UCSD-AML1 (cell line): Measurements from ENCODE around the gene RPP25L.
A peak's percentile ranks its signal among the peaks of the same experiment; 100 is the strongest.
"Not testable (repeated sequence)": the region's sequence is repeated elsewhere in the genome, so short reads cannot be mapped to it uniquely, and the experiment has no call there.

Experiments used
- DNase-seq: peaks from one replicate; lab custom pipeline; 2025; ENCODE audit not compliant: unreplicated experiment; lab: John Stamatoyannopoulos, UW

RPP25L gene

DNA sequence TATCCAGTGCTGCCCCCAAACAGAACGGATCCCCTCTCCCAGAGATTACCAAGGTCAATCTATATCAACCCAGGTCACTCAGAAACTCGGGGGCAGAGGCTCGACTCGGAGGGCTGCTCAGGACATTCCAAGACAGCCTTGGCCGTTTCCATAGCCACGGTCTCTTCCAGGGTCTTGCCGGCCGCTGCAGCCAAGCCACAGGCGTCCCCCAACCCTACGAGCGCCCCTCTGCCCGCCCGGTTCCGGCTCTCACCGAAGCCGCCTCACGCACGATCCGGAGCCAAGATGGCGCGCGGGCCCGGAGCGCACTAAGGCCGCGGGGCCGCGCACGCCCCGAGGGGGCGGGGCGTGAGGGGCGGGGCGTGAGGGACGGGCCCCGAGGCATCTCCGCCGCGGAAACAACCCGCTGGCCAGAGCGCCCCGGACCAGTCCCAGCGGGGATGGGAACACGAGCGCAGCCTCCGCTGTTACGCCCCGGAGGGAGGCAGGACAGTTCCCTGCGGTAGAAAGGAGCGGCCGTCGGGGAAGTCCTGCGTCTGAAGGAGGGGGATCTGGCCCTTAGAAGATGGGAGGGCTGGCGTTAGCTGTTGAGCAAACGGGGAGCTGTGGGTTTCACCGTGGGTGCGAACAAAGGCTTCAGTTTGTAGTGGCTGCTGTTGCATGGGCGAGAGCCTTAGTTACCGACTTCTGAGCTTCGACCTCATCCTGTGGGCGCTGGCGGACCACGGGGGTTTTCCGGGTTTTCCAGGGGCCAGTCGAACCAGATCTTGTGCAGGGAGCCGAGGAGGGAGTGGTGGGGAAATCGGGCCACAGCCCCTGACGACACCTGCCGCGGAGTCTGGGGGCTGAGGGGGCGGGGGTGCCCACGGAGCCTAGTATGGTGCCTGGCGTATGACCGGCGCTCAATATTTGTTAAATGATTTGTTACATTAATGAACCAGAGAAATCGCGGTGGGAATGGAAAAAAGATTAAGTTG lies at the start of gene RPP25L:
Gene RPP25L, minus strand, starts transcription at position 287 of the 977 bp plus-strand sequence. CDS start 801 bp downstream, outside the sequence.
- DNase-seq, result peak; percentile 92

DNA sequence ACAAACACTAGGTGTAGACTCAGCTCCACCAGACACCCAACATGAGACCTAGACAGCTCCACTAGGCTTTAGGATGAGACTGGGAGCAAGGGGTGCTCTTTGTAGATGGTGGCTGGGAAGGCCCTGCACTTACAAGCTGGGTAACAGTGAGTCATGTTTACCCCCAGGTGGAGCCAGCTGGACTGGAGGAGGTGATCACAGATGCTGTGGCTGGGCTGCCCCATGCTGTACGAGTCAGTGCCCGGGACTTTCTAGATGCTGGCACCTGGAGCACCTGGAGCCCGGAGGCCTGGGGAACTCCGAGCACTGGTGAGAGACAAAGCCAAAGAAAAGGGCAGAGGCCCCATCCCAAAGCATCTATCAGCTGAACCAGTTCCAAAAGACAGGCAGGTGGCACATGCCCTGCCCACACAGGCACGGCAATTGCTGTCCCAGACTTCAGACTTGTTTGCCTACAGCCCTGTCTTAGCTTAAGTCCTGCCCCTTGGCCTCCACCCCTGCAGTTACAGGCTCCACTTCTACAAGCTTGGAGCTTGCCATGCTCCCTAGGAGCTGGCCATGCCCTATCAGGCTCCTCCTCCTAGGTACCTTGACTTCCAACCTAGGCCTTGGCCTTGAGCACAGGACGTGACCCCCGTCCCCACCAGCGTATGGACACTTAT lies 47.8 kb upstream of the RPP25L start:
- DNase-seq, result no peak

GRCh38 chr9:34658461-34658860 lies 46.6 kb upstream of the RPP25L start:
- no peak for DNase-seq

DNA sequence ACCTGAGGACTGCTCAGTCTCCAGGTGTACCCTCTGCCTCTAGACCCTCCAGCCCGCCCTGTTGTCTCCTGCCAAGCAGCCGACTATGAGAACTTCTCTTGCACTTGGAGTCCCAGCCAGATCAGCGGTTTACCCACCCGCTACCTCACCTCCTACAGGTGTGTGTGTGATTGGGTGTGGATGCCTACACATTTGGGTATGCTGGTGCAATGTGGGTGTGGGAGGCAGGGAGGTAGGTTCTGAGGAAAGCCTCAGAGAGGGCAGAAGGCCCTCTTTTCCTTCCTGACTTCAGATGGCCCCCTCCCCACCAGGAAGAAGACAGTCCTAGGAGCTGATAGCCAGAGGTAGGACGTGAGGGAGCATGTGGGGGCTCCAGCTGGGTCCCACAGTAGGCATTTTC lies 45.1 kb upstream of the RPP25L start:
- no peak for DNase-seq

- DNase-seq, result no peak
Observed at GRCh38 chr9:34655394-34655793, 43.5 kb upstream of the RPP25L start.

GRCh38 chr9:34654323-34655051 lies 42.6 kb upstream of the RPP25L start:
- DNase-seq, result no peak

GRCh38 chr9:34653151-34654072 lies 41.5 kb upstream of the RPP25L start:
- peak; percentile 27 for DNase-seq

DNA sequence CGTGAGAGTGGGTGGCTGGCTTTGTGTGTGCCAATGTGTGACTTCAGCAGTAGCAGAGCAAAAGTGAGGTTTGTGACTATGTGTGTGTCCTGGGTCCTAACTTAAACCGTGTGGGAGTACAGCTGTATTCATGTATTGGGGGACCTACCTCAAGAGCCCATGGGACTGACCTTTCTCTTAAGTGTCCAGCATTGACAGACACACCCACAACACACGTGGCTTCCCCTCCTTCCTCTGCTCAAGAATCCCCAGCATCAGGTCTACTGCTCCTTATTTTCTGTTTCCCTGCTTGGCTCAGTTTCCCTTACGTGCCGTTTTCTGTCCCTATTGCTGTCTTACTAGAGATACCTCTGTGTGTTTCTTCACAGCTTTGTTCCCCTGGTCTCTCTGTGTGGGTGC lies 40.7 kb upstream of the RPP25L start:
- no peak for DNase-seq

- DNase-seq, result no peak
Observed at GRCh38 chr9:34651876-34652601, 40.1 kb upstream of the RPP25L start, which contains the start of gene IL11RA. TSS of gene IL11RA (plus strand) at chr9:34652185. CDS start at chr9:34655218, 3,033 bp downstream.

GRCh38 chr9:34651321-34651720 lies 39.4 kb upstream of the RPP25L start:
- DNase-seq, result no peak

DNA sequence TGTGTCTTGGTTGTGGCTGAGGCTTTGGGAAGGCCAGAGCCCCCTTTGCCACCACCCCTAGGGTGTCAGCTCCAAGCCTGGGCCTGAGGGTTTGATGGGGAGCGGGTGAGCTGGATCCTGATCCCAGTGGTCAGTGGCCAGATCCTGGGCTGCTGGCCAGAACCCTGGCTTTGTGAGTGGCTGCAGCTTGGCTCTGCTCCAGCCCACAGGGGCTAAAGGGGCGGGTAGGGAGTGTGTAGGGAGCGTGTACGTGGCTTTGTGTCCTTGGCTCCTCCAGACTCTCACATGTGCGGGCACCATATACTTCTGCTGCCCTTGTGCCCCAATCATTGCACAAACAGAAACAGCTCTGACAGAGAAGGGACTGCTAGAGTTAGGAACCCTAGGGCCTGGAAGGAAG lies 38.9 kb upstream of the RPP25L start:
- DNase-seq, result no peak

- no peak for DNase-seq
Observed at GRCh38 chr9:34648673-34649072, 36.8 kb upstream of the RPP25L start.

- no peak for DNase-seq
Observed at GRCh38 chr9:34647651-34648050, 35.8 kb upstream of the RPP25L start.

- DNase-seq, result no peak
Observed at GRCh38 chr9:34647084-34647403, 35.1 kb upstream of the RPP25L start.

DNA sequence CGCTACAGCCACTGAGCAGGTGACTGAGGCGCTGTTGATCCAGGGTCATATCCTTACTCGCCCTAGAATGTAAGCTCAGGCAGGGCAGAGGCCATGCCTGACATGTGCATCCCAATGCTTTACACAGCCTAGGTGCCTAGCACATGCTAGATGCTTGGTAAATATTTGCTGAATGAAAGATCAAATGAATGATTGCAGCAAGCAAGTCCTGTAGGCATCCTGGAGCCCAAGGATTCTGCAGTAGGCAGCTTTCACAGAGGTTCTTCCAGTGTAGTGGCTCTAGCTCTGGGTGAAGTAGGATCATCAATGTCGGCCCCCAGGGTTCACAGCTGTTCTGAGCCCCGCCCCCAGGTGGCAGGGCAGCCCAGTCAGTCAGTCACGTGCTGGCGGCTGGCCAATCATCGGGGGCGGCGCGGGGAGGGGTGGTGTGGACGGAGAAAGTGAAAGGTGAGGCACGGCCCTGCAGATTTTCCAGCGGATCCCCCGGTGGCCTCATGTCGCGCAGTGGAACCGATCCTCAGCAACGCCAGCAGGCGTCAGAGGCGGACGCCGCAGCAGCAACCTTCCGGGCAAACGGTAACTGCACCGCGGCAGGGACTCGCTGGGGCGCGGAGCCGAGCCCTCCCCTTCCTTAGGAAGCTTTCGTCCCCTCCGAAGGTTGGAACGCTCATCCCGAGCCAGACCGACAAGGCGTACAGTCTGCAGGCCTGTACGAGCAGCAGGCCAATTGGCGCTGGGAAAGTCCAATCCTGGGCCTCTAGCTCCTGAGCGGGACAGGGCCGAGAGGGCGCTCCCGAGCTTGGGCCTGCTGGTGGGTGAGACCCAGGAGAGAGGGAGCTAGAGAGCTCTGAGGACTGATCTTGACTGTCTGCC lies 34.5 kb upstream of the RPP25L start, which contains the start of gene GALT:
Gene GALT, plus strand, starts transcription at position 465 of the 873 bp plus-strand sequence. Its CDS starts 30 bp downstream, at position 495.
- DNase-seq, result peak; percentile 92

DNA sequence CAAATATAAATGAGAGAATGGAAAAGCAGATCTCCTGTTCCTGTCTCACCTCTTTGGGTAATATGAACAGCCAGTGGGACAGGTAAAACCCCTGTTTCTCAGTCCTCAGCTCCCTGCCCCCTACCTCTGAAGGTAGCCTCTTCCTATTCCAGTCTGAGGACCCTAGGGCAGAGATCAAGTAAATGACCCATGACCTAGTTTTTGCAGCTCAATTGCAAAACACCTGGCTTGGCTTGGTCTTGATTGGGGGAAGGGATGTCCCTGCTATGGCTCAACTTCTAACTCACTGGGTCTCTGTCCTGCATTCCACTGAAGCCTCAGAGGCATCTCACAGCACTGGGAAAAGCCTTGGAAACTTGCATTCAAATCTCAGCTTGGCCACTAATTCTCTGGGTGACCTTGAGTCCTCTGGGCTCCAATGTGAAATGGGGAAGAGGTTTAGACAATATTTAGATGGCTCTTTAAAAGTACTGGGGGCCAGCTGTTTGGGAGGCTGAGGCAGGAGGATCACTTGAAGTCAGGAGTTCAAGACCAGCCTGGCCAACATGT lies 32.9 kb upstream of the RPP25L start:
- DNase-seq, result no peak

GRCh38 chr9:34642679-34643078 lies 30.8 kb upstream of the RPP25L start:
- no peak for DNase-seq

DNA sequence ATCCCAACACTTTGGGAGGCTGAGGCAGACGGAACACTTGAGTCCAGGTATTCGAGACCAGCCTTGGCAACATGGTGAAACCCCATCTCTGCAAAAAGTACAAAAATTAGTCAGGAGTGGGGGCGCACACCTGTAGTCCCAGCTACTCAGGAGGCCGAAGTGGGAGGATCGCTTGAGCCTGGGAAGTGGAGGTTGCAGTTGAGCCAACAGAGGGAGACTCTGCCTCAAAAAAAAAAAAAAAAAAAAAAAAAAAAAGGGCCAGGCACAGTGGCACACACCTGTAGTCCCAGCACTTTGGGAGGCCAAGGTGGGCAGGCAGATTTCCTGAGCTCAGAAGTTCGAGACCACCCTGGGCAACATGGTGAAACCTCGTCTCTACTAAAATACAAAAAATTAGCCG lies 27.4 kb upstream of the RPP25L start:
- DNase-seq, result not testable (repeated sequence)

DNA sequence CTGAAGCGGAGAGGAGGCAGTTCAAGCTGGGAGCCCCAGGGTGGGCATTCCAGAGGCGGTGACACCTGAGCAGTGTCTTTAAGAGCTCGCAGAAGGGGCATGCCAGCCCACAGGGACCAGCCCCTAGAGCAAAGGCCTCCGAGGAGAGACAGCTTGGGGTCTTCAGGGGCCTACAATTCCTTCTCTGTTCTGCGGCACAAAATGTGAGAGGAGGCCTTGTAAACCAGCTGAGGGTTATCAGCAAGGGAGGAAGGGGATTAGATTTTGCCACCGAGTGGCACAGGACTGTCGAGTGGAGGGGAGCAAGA lies 26.2 kb upstream of the RPP25L start:
- no peak for DNase-seq
